Naive thymus-derived CD4-positive, alpha-beta T cell (primary cell): ENCODE measurements around the gene ZCCHC13. TPM values are rescaled to one million over a fixed set of nuclear protein-coding genes. Genes with fewer than 3 reads are reported as not detected.
A peak's percentile ranks its signal among the peaks of the same experiment; 100 is the strongest.

Experiments
- ATAC-seq: fragments of 150-1000 bp; cut with Tn5 transposase; 2 replicates; pipeline ENCODE4 v1.10.0; 2021; ENCODE audit warnings: mild to moderate bottlenecking, moderate library complexity
- CTCF ChIA-PET: fragments of 350-600 bp; sonication (Branson Sonifier 250); formaldehyde crosslinking; loops from one replicate; lab custom pipeline; 2021; ENCODE audit warnings: antibody characterized with exemption; lab: Charles Lee
- POLR2A ChIA-PET: fragments of 350-600 bp; sonication (Branson Sonifier 250); formaldehyde crosslinking; loops from one replicate; lab custom pipeline; 2021; ENCODE audit warnings: antibody characterized with exemption, inconsistent platforms; lab: Charles Lee
- DNase-seq, 9 donors: peaks; one replicate each; pipeline versions ENCODE4 v3.0.0 to v3.0.0-alpha.2; 2020 to 2022; ENCODE audit warnings: mixed read lengths in 1 of 9
- H3K27ac ChIP-seq: one replicate; pipeline ENCODE4 v1.7.0; 2013; ENCODE audit warnings: mild to moderate bottlenecking, low read depth, low read length, moderate library complexity
- H3K27me3 ChIP-seq, 2 donors: one replicate each; pipeline ENCODE4 v1.7.0; 2013; ENCODE audit warnings: low read length in 2 of 2, mild to moderate bottlenecking in 2 of 2, moderate library complexity in 2 of 2; ENCODE audit not compliant: control insufficient read depth in 2 of 2, insufficient read depth in 2 of 2
- H3K36me3 ChIP-seq, 3 experiments: 1 replicate in 2 of 3; 2 replicates in 1 of 3; pipeline ENCODE4 v1.7.0; 2013; ENCODE audit warnings: low read length in 3 of 3, mild to moderate bottlenecking in 3 of 3, moderate library complexity in 1 of 3; ENCODE audit not compliant: insufficient read depth in 3 of 3, control insufficient read depth in 2 of 3
- H3K4me1 ChIP-seq, 2 donors: one replicate each; pipeline ENCODE4 v1.7.0; 2013; ENCODE audit warnings: low read length in 2 of 2, mild to moderate bottlenecking in 2 of 2, moderate library complexity in 1 of 2; ENCODE audit not compliant: control insufficient read depth in 2 of 2, insufficient read depth in 2 of 2
- H3K4me3 ChIP-seq: 2 replicates; pipeline ENCODE4 v1.7.0; 2013; ENCODE audit warnings: mild to moderate bottlenecking, low read length
- H3K9me3 ChIP-seq, 3 experiments: 1 replicate in 2 of 3; 2 replicates in 1 of 3; pipeline ENCODE4 v1.7.0; 2013; ENCODE audit warnings: low read length in 3 of 3; ENCODE audit not compliant: control insufficient read depth in 2 of 3
- H3K27ac Mint-ChIP-seq, 9 donors: one replicate each; pipeline ENCODE4 v1.8.0; 2020 to 2022; ENCODE audit warnings: mixed read lengths in 9 of 9, mild to moderate bottlenecking in 8 of 9, moderate library complexity in 5 of 9, inconsistent platforms in 2 of 9
- H3K27me3 Mint-ChIP-seq, 5 donors: one replicate each; pipeline ENCODE4 v1.8.0; 2021 to 2022; ENCODE audit warnings: mixed read lengths in 5 of 5, mild to moderate bottlenecking in 1 of 5
- H3K36me3 Mint-ChIP-seq, 5 donors: one replicate each; pipeline ENCODE4 v1.8.0; 2020 to 2022; ENCODE audit warnings: mixed read lengths in 5 of 5, mild to moderate bottlenecking in 3 of 5, inconsistent platforms in 1 of 5
- H3K4me1 Mint-ChIP-seq, 7 donors: one replicate each; pipeline ENCODE4 v1.8.0; 2020 to 2022; ENCODE audit warnings: mixed read lengths in 7 of 7, mild to moderate bottlenecking in 3 of 7, inconsistent platforms in 1 of 7
- H3K4me3 Mint-ChIP-seq, 10 donors: one replicate each; pipeline ENCODE4 v1.8.0; 2020 to 2022; ENCODE audit warnings: mild to moderate bottlenecking in 10 of 10, mixed read lengths in 10 of 10, moderate library complexity in 6 of 10, inconsistent platforms in 2 of 10
- H3K9me3 Mint-ChIP-seq, 11 donors: one replicate each; pipeline ENCODE4 v1.8.0; 2020 to 2022; ENCODE audit warnings: mixed read lengths in 11 of 11, mild to moderate bottlenecking in 4 of 11, inconsistent platforms in 1 of 11, moderate library complexity in 1 of 11
- intact Hi-C, 2 donors: fragments of 100-400 bp; cut with micrococcal nuclease; formaldehyde crosslinking; loops; one replicate each; pipeline ENCODE4 v1.15.1; 2023
- polyA plus RNA-seq, 2 donors: library from polyadenylated mRNA; unstranded; fragments of 300-500 nt; fragmentation: Illumina TruSeq; gene quantifications; one replicate each; pipeline ENCODE4 v1.2.3, GENCODE V29; 2021
- total RNA-seq, 6 experiments: library from RNA in 5 of 6; stranded (reverse) in 5 of 6; gene quantifications; 1 replicate in 5 of 6; 2 replicates in 1 of 6; pipeline ENCODE4 v1.2.3 and lab custom pipeline; 2021 to 2026

The ZCCHC13 gene
- total and polyA plus RNA-seq, 7 experiments from 2014 or later = not detected

DNA sequence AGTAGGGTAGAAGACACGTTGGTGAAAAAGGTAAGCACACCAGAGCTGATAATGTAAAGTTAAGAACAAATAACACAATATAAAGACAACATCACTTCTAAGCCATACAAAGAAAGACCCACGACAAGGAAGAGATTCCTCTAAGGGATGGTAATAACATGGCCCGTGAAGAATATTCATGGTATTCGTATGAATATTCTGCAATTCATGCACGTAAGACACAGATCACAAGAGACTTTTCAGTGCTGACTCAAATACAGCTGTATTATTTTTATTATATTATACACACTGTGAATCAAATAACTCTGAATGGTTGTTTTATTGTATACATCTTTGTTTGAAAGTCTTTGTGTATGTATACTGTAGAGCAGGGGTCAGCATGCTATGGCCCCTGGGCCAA, 29.5 kb upstream of the ZCCHC13 start:
- intact Hi-C loops = no loop called here
- Histone ChIP-seq H3K27me3 (no peaks in the 10 kb centered on the region), H3K9me3 (no peaks in the 10 kb centered on the region), H3K27ac (no peak overlapping the region), H3K4me1 (no peaks in the 10 kb centered on the region), H3K4me3 (no peak overlapping the region), H3K36me3 (peaks cover 0 to 35% (median 4%) of the 10 kb centered on the region in 3 experiments)
- POLR2A ChIA-PET = no interaction called here
- CTCF ChIA-PET = no interaction called here
- Mint-ChIP-seq H3K36me3 (peaks cover 9 to 27% (median 12%) of the 10 kb centered on the region in 5 donors), H3K9me3 (no peaks in the 10 kb centered on the region), H3K4me1 (peaks cover 0 to 15% (median 5%) of the 10 kb centered on the region in 7 donors), H3K27ac (no peak overlapping the region), H3K4me3 (no peak overlapping the region), H3K27me3 (no peaks in the 10 kb centered on the region)
- no peak for ATAC-seq
- DNase-seq = no peak

DNA sequence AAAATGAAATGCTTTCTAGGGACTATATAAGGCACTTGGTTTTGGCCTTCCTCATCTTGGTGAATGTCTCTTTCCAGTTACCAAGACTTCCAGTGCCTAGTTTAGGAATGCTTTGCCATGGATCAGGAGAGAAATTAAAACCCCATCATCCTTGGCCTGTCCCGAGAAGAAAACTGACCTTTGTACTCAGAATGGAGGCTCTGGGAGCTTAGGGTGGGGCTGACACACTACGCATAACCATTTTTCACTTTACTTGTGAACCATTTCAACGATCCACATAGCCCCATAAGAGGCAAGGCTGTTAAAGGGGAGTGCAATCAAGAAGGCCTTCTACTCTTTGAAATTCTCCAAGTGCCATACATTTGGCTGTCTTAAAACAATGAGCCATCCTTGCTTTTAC, 26.7 kb upstream of the ZCCHC13 start:
- no peak for DNase-seq
- no peak for ATAC-seq
- no peaks in the 10 kb centered on the region for H3K27me3 ChIP-seq
- H3K4me3 ChIP-seq = no peak overlapping the region
- no peaks in the 10 kb centered on the region for H3K9me3 ChIP-seq
- POLR2A ChIA-PET = no interaction called here
- Mint-ChIP-seq H3K27me3 (no peaks in the 10 kb centered on the region), H3K9me3 (no peaks in the 10 kb centered on the region), H3K4me1 (peaks cover 0 to 6% (median 0%) of the 10 kb centered on the region in 7 donors), H3K4me3 (no peak overlapping the region), H3K36me3 (peaks cover 4 to 31% (median 14%) of the 10 kb centered on the region in 5 donors), H3K27ac (no peak overlapping the region)
- no peak overlapping the region for H3K27ac ChIP-seq
- CTCF ChIA-PET = no interaction called here
- no peaks in the 10 kb centered on the region for H3K4me1 ChIP-seq
- peaks cover 4 to 53% (median 17%) of the 10 kb centered on the region in 3 experiments for H3K36me3 ChIP-seq
- intact Hi-C loops = no loop called here

DNA sequence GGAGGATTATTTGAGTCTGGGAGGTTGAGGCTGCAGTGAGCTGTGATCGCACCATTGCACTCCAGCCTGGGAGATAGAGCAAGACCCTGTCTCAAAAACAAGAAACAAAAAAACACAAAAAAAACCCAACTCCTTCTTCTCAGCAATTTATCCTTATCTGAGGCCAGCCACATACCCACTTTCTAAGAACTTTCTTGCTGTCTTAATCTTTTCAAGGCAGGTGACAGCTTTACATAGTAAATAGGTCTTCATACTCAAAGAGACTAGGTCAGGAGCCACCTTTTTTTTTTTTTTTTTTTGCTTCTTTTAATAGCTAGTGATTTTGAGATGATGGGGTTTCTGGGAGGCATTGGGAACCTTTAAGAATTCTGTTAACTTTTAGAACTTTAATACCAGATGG, 26.1 kb upstream of the ZCCHC13 start:
- Mint-ChIP-seq H3K4me1 (peaks cover 0 to 6% (median under 1%) of the 10 kb centered on the region in 7 donors), H3K9me3 (no peaks in the 10 kb centered on the region), H3K4me3 (no peak overlapping the region), H3K27ac (no peak overlapping the region), H3K36me3 (peaks cover 4 to 31% (median 14%) of the 10 kb centered on the region in 5 donors), H3K27me3 (no peaks in the 10 kb centered on the region)
- no peak overlapping the region for H3K4me3 ChIP-seq
- H3K4me1 ChIP-seq = no peaks in the 10 kb centered on the region
- H3K9me3 ChIP-seq = no peaks in the 10 kb centered on the region
- H3K36me3 ChIP-seq = peaks cover 4 to 53% (median 17%) of the 10 kb centered on the region in 3 experiments
- no peak overlapping the region for H3K27ac ChIP-seq
- ChIA-PET POLR2A (no interaction called here), CTCF (no interaction called here)
- DNase-seq (no peak), ATAC-seq (no peak)
- H3K27me3 ChIP-seq = no peaks in the 10 kb centered on the region
- intact Hi-C loops = no loop called here

DNA sequence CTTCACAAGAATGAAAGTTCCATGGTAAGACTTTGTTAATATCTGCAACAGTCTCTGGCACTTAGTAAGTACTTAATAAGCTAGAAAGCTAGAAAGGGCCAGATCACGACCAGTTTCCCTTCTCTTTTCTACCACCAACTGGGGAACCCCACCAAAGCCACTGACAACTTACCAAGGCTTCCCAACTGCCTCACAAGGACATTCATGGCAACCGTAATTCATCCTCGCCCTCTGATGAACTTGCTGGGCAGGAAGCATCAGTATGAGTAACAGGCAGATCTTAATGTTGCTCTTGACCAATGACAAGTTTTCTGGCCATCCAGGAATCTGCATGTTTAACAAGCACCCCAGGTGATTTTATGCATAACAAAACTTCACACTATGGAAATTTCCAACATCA, 23.2 kb upstream of the ZCCHC13 start:
- ChIA-PET POLR2A (interaction anchor here (1.0 kb wide), 1 partner anchor 11 kb away, joined by 3 read pairs; no protein-coding TSS in a partner anchor), CTCF (no interaction called here)
- Mint-ChIP-seq H3K27ac (no peak overlapping the region), H3K9me3 (no peaks in the 10 kb centered on the region), H3K27me3 (no peaks in the 10 kb centered on the region), H3K4me3 (no peak overlapping the region), H3K4me1 (peaks cover 0 to 17% (median 13%) of the 10 kb centered on the region in 7 donors), H3K36me3 (peaks cover 0 to 18% (median 8%) of the 10 kb centered on the region in 5 donors)
- no peak for DNase-seq
- no peaks in the 10 kb centered on the region for H3K9me3 ChIP-seq
- peaks cover 11 to 42% (median 17%) of the 10 kb centered on the region in 3 experiments for H3K36me3 ChIP-seq
- H3K27ac ChIP-seq = no peak overlapping the region
- no peak for ATAC-seq
- no peaks in the 10 kb centered on the region for H3K27me3 ChIP-seq
- intact Hi-C loops = no loop called here
- no peaks in the 10 kb centered on the region for H3K4me1 ChIP-seq
- no peak overlapping the region for H3K4me3 ChIP-seq

DNA sequence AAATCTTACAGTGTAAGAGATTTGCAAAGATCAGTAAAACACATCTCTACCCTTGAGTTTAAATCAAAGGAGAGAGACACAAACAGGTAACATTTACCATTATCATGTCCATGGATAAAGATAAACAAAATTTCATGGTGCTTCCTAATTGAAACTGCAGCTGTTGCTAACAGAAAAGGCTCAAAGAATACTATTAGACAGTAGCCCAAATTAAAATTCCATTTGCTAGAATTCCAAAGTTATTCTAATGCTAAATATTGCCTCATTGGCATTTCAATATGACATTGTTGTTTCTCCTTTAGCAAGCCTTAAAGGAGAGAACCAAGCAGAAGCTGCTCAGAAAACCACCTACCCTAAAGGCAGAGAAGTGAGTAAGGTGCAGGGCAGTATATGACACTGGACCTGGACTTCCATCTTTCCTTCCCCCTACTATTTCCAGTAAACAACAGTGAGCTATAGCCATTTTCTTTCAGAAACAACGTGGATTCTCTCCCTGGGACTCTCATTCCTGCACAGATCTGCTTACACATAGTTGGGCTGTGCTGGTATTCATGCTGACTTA, 19.5 kb upstream of the ZCCHC13 start:
- Histone ChIP-seq H3K27ac (no peak overlapping the region), H3K4me1 (no peaks in the 10 kb centered on the region), H3K4me3 (no peak overlapping the region), H3K9me3 (no peaks in the 10 kb centered on the region), H3K27me3 (no peaks in the 10 kb centered on the region), H3K36me3 (peaks cover 7 to 21% (median 17%) of the 10 kb centered on the region in 3 experiments)
- POLR2A ChIA-PET = no interaction called here
- ATAC-seq = no peak
- H3K4me1 Mint-ChIP-seq = peaks cover 0 to 40% (median 31%) of the 10 kb centered on the region in 7 donors
- intact Hi-C loops = no loop called here
- DNase-seq = no peak
- no peak overlapping the region for H3K4me3 Mint-ChIP-seq
- CTCF ChIA-PET = no interaction called here
- H3K27me3 Mint-ChIP-seq = no peaks in the 10 kb centered on the region
- peak overlapping the region in 1 of 9 donors; percentile 38 for H3K27ac Mint-ChIP-seq
- H3K9me3 Mint-ChIP-seq = no peaks in the 10 kb centered on the region
- H3K36me3 Mint-ChIP-seq = peaks cover 0 to 19% (median 8%) of the 10 kb centered on the region in 5 donors

DNA sequence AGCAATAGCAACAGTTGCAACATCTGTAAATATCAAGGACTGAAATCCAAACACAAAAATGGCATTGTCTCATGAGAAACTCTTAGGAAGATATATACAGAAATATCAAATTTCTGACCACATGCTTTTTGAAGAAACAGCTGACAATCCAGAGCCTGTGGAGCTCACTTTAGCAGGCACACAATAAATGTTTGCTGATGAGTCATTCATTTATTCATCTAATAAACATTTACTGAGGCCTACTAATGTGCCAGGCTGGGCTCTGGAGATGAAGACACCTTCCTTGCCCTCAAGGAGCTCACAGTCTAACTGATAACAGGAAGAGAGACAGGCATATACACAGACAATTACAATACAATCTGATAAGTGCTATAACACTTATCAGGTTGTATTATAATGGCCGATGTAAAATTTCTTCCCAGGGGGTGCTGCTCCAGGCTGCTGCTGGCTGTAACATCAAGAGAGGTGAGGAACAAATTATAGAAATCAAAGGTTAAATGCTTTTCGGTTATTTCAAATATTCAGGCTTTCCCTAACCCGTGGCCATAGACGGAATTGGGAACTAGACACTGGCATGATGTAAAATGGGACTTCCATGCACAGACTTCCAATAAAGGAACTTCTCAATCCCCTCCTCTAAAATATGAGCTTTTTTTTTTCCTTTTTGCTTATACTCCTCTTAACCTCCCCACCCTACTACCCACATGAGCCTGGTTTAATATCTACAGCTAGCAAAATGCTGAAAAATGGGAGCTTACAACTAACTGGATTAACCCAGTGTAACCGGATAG, 16.8 kb upstream of the ZCCHC13 start:
- Histone ChIP-seq H3K4me1 (peaks cover 0 to 9% of the 10 kb centered on the region in 2 donors), H3K9me3 (no peaks in the 10 kb centered on the region), H3K36me3 (peaks cover 0 to 7% (median 3%) of the 10 kb centered on the region in 3 experiments), H3K4me3 (no peak overlapping the region), H3K27me3 (no peaks in the 10 kb centered on the region), H3K27ac (no peak overlapping the region)
- intact Hi-C loops = no loop called here
- ATAC-seq = no peak
- ChIA-PET CTCF (no interaction called here), POLR2A (interaction anchor here (0.5 to 0.6 kb wide), 2 partner anchors 30 to 71 kb away, joined by 3 read pairs; no protein-coding TSS in a partner anchor)
- Mint-ChIP-seq H3K27me3 (no peaks in the 10 kb centered on the region), H3K4me1 (peaks cover 0 to 48% (median 36%) of the 10 kb centered on the region in 7 donors), H3K27ac (no peak overlapping the region), H3K36me3 (peaks cover 0 to 22% (median 0%) of the 10 kb centered on the region in 5 donors), H3K4me3 (no peak overlapping the region), H3K9me3 (no peaks in the 10 kb centered on the region)
- DNase-seq = no peak
